Loucy (cell line): Measurements from ENCODE around the gene MVP.

Experiments
- CTCF ChIP-seq: fragments of 200-600 bp; sonication (generic); conservative IDR thresholded peaks from 2 replicates; pipeline ENCODE4 v1.5.1; 2014; ENCODE audit warnings: mild to moderate bottlenecking, antibody characterized with exemption, low read length
- EZH2phosphoT487 ChIP-seq: fragments of 200-600 bp; IDR thresholded peaks from 2 replicates; pipeline ENCODE4 v1.6.1; 2018; ENCODE audit warnings: antibody characterized with exemption, mild to moderate bottlenecking, moderate library complexity, borderline replicate concordance

- TF ChIP-seq CTCF = no peak
- TF ChIP-seq EZH2phosphoT487 = no peak
Measured at GRCh38 chr16:29891525-29892457, 71.5 kb downstream of the MVP start.
